ENCODE measurements around the gene VWA8.
"Not testable (repeated sequence)": the region's sequence is repeated elsewhere in the genome, so short reads cannot be mapped to it uniquely, and the experiment has no call there.

VWA8 gene

DNA sequence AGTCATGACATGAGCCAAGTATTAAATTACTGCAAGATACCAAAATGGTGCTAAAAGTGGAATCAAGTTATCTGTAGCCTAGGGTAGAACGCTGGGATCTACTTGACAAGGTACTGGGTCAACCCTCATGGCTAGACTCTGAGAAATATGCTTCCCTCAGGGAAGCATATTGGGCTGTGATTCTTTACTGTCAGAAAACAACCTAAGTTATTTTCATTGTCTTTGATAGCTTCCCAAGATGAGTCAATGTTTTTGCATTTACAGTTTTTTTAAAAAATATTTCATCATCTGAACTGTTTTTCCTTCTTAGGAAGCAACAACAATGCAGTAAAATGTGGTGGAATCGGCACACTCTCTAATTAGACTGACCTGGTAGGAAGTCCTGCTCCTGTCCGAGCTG is 285.6 kb downstream of the VWA8 start:
- no peak for DNase-seq

DNA sequence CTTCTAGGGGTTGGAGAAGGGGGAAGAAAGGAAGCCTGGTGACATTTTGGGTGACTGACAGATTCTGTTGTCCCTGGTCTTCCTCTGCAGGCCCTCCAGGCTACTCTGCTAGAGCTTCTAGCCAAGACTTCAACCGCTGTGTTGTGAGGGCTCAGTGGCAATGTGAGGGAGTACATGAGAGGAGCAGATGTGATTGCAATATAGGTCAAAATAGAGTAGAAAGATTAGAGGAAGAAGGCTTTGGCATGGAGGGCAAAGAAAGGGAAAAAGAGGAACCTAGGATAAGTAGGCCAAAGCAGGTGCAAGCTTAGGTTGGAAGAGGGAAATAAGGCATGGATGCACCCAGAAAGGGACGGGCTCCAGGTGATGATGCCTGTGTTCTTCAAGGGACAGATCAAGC is 286.7 kb downstream of the VWA8 start:
- DNase-seq: no peak

DNA sequence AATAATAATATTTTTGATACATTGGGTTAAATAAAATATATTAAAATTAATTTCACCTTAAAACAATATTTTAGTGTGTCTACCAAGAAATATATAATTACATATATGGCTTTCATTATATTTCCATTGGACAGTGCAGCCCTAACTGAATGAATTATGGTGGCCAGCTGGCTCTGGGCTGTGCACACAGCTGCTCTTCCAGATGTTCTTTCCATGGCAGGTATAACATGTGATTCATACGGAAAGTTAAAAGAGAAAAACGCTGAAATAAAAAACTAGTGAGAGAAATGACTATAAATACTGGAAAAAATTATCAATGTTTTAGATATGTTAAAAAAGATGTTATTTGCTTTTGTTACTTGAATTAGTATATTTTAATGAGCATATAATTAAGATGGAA is 287.3 kb downstream of the VWA8 start:
- no peak for DNase-seq

DNA sequence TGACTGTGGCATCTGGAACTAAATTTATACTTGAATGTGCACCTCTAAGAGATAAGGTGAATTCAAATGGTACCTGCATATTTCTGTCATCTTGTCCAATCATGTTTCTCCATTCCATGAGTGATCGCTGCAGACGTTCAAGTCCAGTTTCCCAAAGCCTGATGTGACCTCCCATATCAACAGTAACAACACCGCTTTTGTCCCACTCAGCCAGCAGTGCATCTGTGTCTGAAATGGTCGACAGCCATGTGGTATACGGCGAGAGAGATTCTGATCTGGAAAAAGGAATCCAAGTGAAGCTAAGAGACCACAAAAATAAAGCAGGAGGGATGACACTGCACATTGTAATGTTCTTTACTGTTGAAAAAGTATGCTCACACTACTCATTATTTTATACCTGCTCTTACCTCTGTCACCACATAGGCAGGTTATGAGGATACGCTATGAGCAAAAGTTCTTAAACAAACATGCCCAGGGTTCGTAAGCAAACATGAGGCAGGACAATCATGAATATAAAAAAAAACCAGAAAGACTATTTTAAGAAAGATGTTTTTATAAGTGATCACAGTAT is 290.0 kb downstream of the VWA8 start:
- DNase-seq: no peak

DNA sequence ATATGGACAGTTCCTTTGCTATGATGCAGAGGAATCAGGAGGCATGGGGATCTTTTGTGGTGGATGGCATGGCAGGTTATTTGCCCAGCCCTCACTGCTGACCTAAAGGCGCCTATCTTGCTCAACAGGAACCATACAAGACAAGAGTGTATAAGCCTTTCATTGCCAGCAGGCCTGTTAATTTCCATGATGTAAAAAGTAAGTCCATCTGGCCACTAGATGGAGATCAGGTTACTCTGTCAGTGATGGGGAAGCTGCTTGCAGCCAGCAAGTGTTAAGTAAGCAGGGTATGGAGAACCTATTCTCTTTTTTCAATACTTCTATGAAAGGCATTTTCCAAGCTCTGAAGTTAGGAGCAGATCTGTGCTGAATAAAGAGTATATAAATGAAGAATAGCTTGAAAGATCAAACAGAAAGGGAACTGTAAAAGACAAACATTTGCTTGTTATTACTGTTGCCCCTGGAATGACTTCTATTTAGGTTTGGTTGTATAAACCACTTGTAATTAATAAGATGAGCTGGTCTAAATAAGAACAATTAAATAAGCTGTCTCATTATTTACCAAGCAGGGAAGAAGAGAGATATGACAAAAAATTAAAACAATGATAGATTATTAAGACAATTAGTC is 292.7 kb downstream of the VWA8 start:
- DNase-seq: no peak

DNA sequence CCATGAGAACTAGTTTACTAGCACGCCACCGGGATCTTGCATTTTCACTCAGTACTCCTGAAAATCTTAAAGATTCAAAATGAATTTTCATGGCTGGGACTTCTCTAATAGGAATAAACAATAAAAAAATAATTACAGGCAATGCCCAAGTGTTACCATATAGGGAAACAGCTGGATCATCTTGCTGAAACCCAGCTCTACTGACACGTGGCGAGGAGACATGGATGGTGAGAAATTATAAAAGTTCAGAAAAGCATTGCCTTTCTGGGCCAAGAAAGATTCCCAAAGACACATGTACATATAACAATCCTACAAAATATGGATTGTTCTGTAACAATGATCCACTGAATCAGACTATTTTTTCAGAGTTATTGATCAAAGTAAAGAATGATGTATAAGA is 294.3 kb downstream of the VWA8 start:
- DNase-seq: no peak

DNA sequence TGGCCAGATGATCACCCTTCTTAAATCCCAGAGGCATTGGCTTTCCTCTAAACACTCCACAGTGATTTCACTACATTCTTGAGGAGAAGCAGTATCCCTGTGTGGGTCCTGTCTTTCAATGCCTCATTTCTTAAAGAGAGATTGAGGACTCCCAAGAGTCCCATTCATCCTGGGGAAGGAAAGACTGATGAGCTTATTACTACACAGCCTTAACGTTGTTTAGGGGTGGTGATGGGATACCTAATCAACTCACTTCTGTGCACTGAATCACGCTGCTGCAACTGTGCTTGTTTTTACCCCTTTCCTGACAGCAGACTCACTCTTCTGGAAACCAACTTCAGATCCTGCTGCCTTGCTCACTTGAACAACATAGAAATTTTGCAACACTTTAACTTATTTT is 300.5 kb downstream of the VWA8 start:
- no peak for DNase-seq

DNA sequence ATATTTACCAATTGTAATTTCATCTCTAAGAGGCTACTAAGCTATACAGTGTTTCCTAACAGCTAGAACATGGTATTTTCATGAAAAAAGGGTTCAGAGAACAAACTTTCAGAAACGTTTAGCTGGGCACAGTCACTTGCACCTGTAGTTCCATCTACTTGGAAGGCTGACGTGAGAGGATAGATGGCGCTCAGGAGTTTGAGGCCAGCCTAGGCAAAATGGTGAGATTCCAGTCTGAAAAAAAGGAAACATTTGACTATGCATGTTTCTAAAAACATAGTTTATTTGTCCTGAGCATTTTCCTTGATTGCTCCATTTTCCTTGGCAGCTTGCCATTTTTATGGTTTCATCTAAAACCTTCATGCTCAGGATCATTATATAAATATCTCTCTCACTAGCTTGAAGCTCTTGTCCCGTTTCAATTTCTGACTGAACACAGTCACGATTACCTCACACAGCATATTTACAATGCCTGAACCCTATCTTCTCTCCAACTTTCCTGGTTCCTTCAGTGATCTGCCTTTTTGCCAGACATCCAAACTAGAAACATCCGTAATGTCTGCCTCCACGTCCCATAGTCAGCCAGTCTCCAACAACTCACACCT is 302.8 kb downstream of the VWA8 start:
- DNase-seq: no peak

DNA sequence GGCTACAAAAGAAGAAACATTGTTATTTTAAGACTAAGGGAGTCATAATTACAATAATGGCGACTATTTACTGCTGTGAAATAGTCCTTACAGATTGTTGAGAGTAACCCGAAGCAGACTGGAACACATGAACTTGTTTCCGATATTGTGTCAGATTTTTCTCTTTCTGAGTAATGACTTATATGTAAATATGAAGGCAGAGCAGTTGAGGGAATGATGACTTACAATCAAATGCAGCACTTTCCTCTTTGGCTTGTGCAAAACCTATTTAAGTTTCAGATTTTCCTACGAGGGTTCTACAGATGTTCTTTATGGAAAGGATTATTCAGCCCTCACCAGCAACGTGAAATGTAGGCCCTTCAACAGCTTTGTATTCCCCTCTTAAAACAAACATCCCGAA is 304.9 kb downstream of the VWA8 start:
- no peak for DNase-seq

DNA sequence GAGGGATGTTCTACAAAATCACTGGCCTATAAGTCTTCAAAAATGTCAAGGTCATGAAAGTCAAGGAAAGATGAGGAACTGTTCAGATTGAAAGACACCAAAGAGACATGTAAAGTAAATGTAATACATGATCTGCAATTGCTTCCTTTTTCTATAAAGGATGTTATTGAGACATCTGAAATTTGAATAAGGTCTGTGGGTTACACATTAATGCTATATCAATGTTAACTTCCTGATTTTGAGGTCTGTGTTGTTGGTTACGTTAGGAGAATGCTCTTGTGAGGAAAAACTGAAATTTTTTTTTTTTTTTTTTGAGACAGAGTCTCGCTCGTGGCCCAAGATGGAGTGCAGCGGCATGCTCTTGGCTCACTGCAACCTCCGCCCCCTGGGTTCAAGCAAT is 306.1 kb downstream of the VWA8 start:
- DNase-seq: no peak

DNA sequence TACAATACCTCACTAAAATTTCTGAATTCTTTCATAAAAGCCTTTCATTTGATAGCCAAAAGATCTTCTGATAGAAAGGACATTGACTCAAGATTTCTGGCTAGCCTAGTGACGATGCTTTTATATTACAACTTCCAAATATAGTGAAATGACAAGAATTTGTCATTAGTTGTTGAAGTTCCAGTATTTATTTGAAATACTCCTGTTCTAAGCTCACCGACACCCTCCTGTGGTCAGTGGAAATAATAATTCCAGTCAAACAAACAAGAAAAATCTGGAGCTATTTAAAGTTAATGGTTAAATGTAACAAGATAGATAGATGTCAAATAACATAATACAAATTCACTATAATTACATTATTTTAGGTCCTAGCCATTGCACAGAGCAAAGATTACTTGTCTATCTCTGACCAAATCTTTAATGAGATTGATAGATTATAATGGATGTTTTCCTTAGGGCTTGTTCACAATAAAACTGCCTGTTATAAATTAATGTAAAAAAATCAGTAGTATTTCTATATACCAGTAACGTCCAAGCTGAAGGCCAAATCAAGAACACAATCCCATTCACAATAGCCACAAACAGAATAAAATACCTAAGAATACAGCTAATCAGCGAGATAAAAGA is 308.1 kb downstream of the VWA8 start:
- DNase-seq: peak; percentile 29

DNA sequence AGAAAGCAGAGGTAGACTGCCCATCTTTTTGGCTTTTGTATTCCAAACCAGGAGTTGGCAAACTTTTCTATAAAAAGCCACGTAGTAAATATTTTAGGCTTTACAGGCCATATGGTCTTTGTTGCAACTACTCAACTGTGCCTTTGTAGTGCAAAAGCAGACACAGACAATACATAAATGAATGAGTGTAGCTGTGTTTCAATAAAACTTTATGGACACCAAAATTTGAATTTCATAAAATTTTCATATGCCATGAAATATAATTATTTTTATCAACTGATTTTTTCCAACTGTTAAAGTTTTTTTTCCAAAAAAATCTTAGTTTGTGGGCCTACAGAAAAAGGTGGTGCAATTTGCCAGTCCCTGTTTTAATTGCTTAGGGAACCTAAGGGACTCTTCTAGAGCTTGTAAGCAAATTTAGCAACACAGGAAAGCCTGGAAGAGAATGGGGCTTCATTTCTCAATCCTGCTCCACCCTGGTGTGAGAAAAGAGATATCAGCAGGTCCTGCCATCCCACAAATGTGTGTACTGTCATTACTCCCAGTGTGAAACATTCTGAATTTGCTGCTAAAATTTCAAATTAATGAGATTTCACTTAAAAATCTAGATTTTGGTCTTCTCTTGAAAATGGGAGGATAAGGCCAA is 309.4 kb downstream of the VWA8 start:
- DNase-seq: no peak

DNA sequence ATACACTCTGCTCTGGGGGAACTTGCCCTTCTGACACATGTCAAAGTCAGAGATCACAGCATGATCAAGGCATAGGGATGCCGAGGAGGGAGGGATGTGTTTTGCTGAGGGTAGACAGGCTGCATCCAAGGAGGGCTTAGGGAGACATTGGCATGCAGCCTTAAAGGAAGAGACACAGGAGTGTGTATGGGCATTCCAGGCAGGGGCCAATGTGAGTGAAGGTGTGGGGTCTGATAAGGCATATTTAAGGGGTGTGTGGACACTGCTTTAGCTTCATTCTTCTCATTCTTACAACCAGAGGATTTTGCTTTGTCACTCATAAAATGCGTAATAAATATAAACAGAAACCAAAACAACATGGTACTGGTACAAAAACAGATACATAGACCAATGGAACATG is 310.2 kb downstream of the VWA8 start:
- no peak for DNase-seq

DNA sequence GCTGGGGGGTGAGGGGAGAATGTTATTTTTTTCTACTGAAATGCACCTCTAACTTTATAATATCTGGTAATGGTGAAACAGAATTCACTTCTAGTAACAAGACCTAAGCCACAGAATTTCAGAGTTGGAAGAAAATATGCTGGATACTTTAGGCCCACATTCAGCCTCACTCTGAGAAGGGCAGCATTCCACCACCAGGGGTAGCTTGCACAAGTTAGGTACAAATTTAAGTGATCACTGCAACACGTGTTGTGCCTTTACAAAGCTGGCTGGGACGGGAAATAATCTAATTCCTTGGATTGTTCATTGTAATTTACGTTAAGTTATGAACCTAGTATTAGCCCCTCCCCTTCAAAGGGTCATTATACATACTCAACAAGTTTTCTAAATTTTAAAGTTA is 311.2 kb downstream of the VWA8 start:
- DNase-seq: no peak

DNA sequence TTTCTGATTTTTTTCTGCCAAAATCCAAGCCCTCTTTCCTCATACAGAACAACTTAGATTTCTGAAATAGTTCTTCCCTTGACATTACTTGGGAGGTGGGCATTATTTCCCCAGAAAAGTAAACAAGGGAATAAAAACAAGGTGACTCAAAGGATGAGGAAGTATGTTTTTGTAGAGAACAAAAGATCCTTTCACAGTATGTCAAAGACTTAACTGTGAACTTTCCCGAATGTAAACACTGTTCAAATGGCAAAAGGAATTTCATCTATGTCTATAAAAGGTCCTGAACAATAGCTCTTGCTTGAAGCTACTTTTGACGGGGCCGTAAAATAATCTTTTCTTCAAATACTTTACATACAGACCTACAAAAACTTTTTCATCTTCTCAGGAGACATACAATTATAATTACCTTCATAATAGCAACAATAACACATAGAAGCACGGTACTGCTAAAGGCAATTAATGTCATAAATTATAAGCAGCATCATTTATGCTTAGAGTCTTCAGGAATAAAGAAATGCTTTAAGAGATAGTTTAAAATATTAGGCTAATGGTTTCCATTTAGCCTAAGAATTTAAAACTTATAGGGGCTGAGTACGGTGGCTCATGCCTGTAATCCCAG is 312.5 kb downstream of the VWA8 start:
- no peak for DNase-seq

DNA sequence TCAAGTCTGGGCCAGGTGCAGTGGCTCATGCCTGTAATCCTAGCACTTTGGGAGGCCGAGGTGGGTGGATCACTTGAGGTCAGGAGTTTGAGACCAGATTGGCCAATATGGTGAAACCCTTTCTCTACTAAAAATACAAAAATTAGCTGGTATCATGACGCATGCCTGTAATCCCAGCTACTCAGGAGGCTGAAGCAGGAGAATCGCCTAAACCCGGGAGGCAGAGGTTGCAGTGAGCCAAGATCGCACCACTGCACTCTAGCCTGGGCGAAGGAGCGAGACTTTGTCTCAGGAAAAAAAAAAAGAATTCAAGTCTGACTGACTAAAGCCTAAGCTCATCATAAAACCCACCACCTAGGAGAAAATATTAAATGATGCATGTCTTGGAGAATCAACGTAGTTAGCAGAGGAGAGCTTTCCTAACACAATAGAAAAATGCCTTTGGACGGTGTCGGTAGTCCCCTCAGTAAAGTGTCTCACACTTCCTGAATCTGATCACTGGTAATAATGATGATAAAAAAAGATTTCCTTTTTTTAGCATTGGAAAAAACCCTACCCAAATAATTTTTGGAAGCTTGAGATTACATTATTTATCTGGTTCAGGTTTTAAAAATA is 313.1 kb downstream of the VWA8 start:
- not testable (repeated sequence) for DNase-seq

DNA sequence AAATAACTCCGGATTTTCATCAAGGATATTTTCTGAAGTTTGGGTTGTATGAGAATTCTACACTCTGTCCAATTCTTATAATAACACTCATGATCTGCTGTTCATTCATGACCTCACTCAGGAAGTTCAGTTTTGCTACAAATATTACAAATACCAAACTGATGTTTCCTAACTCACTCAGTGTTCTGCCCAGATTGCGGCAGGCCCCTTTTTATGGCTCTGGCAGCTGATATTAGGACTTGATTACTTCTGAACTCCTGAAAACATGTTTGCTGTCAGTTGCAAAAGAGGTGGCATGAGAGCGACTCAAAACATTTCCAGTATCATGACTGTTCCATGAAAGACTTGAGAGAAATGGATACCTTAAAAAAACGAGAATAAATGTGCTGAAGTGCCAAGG is 315.6 kb downstream of the VWA8 start:
- no peak for DNase-seq

DNA sequence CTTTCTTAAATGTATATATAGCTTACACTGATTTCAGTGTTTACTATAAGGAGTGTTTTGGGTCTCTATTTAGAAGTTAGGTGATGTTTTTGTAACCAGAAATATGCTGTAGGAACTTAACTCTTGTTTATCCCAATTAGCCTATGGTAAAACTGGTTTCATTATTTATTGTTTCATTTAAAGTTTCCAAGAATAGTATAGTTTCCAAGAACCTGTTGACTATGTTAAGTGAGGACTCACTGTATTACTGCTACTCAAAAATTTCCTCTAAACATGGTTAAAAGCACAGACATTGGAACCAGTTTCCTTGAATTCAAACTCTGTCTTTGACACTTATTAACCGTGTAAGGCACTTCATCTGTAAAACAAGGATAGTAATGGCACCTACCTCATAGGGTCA is 316.2 kb downstream of the VWA8 start:
- DNase-seq: no peak

DNA sequence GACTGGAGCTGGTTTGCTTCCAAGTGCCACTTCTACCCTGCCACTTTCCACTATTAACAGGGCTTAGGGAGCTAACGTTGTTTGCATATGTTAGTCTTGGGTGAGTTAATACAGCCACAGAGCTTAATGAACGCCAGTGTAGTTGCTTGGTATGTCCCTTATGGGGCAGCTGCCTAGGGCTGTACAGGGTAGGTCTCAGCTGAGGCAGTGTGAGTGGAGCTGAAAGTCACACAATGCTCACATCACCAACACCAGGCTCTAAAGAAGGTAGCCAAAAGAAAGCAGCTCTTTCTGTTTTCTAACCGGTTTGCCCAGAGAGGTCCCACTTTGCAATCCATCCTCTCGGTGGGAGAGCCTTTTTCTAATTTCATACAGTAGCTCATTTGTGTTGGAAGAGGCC is 317.4 kb downstream of the VWA8 start:
- DNase-seq: no peak

DNA sequence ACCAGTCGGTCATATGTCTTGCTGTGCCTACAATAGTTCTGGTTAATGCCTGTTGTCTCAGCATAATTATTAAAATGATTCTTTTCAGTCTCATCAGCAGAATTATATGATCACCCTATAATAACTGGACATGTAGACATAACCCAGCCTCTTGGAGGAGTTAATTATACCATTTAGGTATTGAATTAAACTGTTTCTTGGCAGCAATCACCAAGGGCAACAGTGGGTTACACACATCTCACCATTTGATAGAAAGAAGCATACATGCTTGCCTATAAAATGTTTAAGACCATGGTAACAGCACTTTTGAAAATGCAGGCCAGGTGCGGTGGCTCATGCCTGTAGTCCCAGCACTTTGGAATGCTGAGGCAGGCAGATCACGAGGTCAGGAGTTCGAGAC is 318.9 kb downstream of the VWA8 start:
- no peak for DNase-seq

DNA sequence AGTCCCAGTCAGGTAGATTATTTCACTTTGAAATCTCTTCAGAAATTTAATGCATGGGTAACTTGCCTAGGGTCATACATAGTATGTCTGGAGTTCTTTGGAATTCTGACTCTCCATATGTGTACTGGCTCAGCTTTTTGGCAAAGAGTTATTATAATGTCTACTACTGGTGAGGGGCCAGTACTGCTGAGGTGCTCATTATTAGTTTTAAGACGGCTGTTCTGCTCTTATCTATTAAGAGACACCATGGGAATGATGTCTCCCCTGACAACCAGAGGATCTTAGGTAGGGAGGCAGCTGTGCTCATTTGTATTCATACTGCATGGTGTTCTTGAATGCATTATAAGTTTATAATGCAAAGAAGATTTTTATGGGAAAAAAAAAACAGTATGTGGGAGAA is 319.5 kb downstream of the VWA8 start:
- DNase-seq: no peak

DNA sequence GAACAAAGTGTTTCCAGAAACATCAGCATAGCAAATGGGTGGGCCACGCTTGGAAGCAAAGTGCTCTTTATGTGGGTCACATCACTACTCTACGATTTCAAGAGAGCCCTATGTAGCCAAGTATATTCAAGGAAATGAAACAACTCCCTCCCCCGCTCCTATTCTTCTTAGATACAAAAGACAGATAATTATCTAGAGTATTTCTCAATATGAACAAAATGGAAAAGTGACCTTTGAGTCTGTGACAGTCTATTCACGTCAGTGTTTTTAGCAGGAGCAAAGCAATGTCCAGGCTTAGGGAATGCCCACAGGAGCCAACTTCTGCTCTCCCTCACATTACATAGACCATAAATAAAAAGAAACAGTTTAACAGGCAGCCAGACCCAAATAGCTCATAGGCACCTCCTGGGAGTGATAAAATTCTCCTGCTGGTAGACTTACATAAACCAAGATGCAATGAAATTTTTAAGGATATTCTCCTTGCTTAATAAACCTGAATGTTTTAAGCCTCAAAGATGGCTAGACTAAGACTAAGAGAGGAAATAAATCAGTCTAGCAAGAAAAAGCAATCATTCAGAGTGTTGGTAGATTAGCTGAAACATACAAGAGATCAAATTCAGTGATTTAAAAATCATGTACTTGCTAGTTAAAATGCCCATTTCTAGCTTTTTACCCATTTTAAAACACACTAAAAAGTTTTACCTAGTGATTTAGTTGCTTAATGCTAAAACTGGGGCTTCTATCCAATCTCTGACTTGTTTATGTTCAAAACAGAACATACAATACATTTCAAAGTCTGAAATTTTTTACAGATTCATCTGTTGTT is 320.7 kb downstream of the VWA8 start:
- DNase-seq: no peak

All from stimulated activated CD4-positive, alpha-beta T cell treated with anti-CD3 and anti-CD28 coated beads, Interleukin-4, amount 100 ng/mL, for 1 hour (primary cell).